HUES64 (cell line): Measurements from ENCODE around the gene TARM1.
"Not testable (repeated sequence)": the region's sequence is repeated elsewhere in the genome, so short reads cannot be mapped to it uniquely, and the experiment has no call there.

Experiments
- H3K27ac ChIP-seq: 2 replicates; pipeline ENCODE4 v1.7.0; 2013; ENCODE audit warnings: low read depth, low read length, inconsistent platforms
- H3K27me3 ChIP-seq: 2 replicates; pipeline ENCODE4 v1.6.1; 2013; ENCODE audit warnings: mild to moderate bottlenecking, low read length; ENCODE audit not compliant: insufficient read depth
- H3K36me3 ChIP-seq: 2 replicates; pipeline ENCODE4 v1.6.1; 2013; ENCODE audit warnings: mild to moderate bottlenecking, low read length; ENCODE audit not compliant: insufficient read depth
- H3K4me1 ChIP-seq: 2 replicates; pipeline ENCODE4 v1.6.1; 2013; ENCODE audit warnings: mild to moderate bottlenecking, low read length, moderate library complexity; ENCODE audit not compliant: insufficient read depth
- H3K4me3 ChIP-seq: 2 replicates; pipeline ENCODE4 v1.5.1; 2013; ENCODE audit warnings: mild to moderate bottlenecking, low read length, moderate library complexity
- H3K9ac ChIP-seq: 2 replicates; pipeline ENCODE4 v1.6.1; 2013; ENCODE audit warnings: mild to moderate bottlenecking, low read depth, low read length
- H3K9me3 ChIP-seq: 2 replicates; pipeline ENCODE4 v1.6.1; 2013; ENCODE audit warnings: low read depth, low read length; ENCODE audit not compliant: insufficient read depth
- WGBS: fragments of 150-250, 120-280 bp; methylation state at CpG from one replicate; pipeline ENCODE4 v1.1.7; 2013; ENCODE audit warnings: missing lambda C conversion rate; 5-methylcytosine and 5-hydroxymethylcytosine counted together

TARM1 gene

DNA sequence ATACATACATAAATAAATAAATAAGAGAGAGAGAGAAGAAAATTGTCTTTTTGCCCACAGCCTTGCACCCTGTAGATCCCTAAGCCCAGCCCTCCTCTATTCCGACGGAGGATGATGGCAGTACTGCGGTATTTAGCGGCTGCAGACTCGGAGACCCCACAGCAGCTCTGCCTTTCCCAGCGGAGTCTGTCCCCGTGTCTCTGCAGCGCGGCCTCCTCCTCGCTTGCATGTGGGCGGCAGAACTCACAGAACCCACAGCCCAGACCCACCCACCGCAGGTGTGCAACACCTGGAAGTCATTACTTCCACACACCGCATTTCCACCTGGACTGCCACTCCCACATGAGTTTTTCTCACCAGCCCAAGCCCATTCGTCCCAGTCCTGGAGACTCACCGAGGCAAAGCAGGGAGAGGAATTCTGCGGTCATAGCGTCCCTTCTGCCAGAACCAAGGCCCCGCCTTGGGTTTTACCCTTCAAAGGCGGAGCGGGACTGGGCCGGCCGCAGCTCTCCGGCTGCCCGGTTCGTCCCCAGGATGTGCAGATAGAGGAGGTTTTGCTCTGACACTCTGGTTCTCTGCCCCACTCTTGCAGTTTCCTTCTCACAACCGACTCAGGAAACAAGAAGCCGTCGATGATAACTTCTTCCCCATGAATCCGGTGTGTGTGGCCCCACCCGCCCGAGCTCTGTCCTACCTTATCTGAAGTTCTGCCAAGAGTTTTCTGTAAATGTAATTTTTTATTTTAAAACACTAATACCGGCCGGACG is 17.6 kb downstream of the TARM1 start, which contains the start of gene VSTM1:
TSS of gene VSTM1 (minus strand) at position 548 of the 767 bp plus-strand sequence. CDS start at position 428, 120 bp downstream.
- Histone ChIP-seq H3K27ac (no peak within 1 kb of the TSS), H3K4me1 (no peaks in the 10 kb centered on the region), H3K4me3 (no peak within 1 kb of the TSS), H3K9me3 (no peaks in the 10 kb centered on the region), H3K9ac (no peak within 1 kb of the TSS), H3K36me3 (no peaks in the 10 kb centered on the region), H3K27me3 (no peaks in the 10 kb centered on the region)
- WGBS = 92% methylated on average over 34 of the region's 34 CpGs

- WGBS = 91% methylated on average over 9 of the region's 9 CpGs
- Histone ChIP-seq H3K4me3 (no peak overlapping the region), H3K36me3 (no peaks in the 10 kb centered on the region), H3K4me1 (no peaks in the 10 kb centered on the region), H3K9me3 (no peaks in the 10 kb centered on the region), H3K27ac (no peak overlapping the region), H3K27me3 (no peaks in the 10 kb centered on the region), H3K9ac (no peak overlapping the region)
Observed at GRCh38 chr19:54062643-54063042, 18.5 kb downstream of the TARM1 start.

GRCh38 chr19:54047616-54048015 is 33.5 kb downstream of the TARM1 start:
- Histone ChIP-seq H3K4me1 (no peaks in the 10 kb centered on the region), H3K9ac (no peak overlapping the region), H3K4me3 (no peak overlapping the region), H3K36me3 (no peaks in the 10 kb centered on the region), H3K27me3 (peaks cover 5% of the 10 kb centered on the region; the same call in 1 of the 2 replicates), H3K27ac (no peak overlapping the region), H3K9me3 (no peaks in the 10 kb centered on the region)
- WGBS = 94% methylated on average over 4 of the region's 4 CpGs

DNA sequence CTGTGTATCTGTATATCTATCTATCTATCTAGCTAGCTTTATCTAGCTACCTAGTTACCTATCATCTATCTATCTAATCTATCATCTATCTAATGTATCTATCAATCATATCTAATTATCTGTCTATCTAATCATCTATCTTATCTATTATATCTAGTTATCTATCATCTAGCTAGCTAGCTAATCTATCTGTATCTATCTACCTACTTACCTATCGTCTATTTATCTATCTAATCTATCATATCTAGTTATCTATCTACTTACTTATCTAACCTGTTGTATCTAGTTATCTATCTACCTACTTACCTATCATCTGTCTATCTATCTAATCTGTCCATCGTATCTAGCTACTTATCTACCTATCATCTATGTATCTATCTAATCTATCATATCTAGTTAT is 35.4 kb downstream of the TARM1 start:
- WGBS = 86% methylated on average over 2 of the region's 2 CpGs

GRCh38 chr19:54042989-54043388 is 38.2 kb downstream of the TARM1 start:
- no peak overlapping the region for H3K9ac ChIP-seq
- H3K36me3 ChIP-seq = no peaks in the 10 kb centered on the region
- WGBS = 94% methylated on average over 2 of the region's 3 CpGs
- peaks cover 9% of the 10 kb centered on the region; the same call in 1 of the 2 replicates for H3K4me1 ChIP-seq
- H3K27me3 ChIP-seq = peaks cover 5% of the 10 kb centered on the region; the same call in 1 of the 2 replicates
- H3K4me3 ChIP-seq = no peak overlapping the region
- H3K27ac ChIP-seq = no peak overlapping the region
- H3K9me3 ChIP-seq = no peaks in the 10 kb centered on the region

More for the DNA sequence above, 35.4 kb downstream of the TARM1 start:
- Histone ChIP-seq H3K4me1 (peaks cover 7% of the 10 kb centered on the region; the same call in 1 of the 2 replicates), H3K9me3 (no peaks in the 10 kb centered on the region), H3K27me3 (peaks cover 5% of the 10 kb centered on the region; the same call in 1 of the 2 replicates), H3K27ac (no peak overlapping the region), H3K4me3 (no peak overlapping the region), H3K36me3 (no peaks in the 10 kb centered on the region), H3K9ac (no peak overlapping the region)

- H3K27me3 ChIP-seq = peaks cover 5% of the 10 kb centered on the region; the same call in 1 of the 2 replicates
- H3K27ac ChIP-seq = 0 out of 2 replicates have a peak overlapping the region, but pooled peaks have one; percentile 20
- H3K4me3 ChIP-seq = no peak overlapping the region
- H3K9ac ChIP-seq = no peak overlapping the region
- 65% methylated on average over 8 of the region's 9 CpGs for WGBS
- H3K36me3 ChIP-seq = no peaks in the 10 kb centered on the region
- peaks cover 9% of the 10 kb centered on the region; the same call in 1 of the 2 replicates for H3K4me1 ChIP-seq
- H3K9me3 ChIP-seq = no peaks in the 10 kb centered on the region
Observed at GRCh38 chr19:54041969-54042606, 39.1 kb downstream of the TARM1 start.

- Histone ChIP-seq H3K9me3 (no peaks in the 10 kb centered on the region), H3K4me3 (no peak overlapping the region), H3K36me3 (no peaks in the 10 kb centered on the region), H3K4me1 (peaks cover 22% of the 10 kb centered on the region), H3K9ac (no peak overlapping the region), H3K27ac (no peak overlapping the region), H3K27me3 (0 out of 2 replicates have a peak, but pooled peaks cover 2% of the 10 kb centered on the region)
- WGBS = 90% methylated on average over 4 of the region's 4 CpGs
Observed at GRCh38 chr19:54040003-54040402, 41.2 kb downstream of the TARM1 start.

DNA sequence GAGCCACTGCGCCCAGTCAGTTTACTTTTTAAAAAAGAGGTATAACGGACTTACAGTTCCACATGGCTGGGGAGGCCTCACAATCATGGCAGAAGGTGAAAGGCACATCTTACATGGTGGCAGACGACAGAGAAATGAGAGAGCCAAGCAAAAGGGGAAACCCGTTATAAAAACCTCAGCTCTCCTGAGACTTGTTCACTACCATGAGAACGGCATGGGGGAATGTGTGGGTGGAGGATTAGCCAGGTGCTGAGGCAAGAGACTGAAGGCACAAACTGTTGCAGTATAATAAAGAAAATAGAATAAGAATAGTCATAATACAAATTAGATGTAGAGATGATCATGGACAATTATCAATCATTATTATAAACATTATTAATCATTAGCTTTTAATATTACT is 44.6 kb downstream of the TARM1 start:
- H3K36me3 ChIP-seq, H3K4me3 ChIP-seq, H3K9me3 ChIP-seq, H3K27me3 ChIP-seq: not testable (repeated sequence)
- Histone ChIP-seq H3K27ac (peak overlapping the region; percentile 99), H3K9ac (peak overlapping the region; percentile 41; the same call in 1 of the 2 replicates), H3K4me1 (peaks cover 22% of the 10 kb centered on the region)
- WGBS = 70% methylated on average over 5 of the region's 5 CpGs

- WGBS = 6% methylated on average over 4 of the region's 4 CpGs
- no peaks in the 10 kb centered on the region for H3K36me3 ChIP-seq
- H3K9ac ChIP-seq = peak overlapping the region; percentile 69; the same call in 1 of the 2 replicates
- H3K4me1 ChIP-seq = peaks cover 19% of the 10 kb centered on the region
- H3K4me3 ChIP-seq = peak overlapping the region; percentile 22; the same call in 1 of the 2 replicates
- no peaks in the 10 kb centered on the region for H3K27me3 ChIP-seq
- H3K9me3 ChIP-seq = no peaks in the 10 kb centered on the region
- peak overlapping the region; percentile 99 for H3K27ac ChIP-seq
Observed at GRCh38 chr19:54035215-54036178, 45.7 kb downstream of the TARM1 start.

GRCh38 chr19:54030895-54031586 is 50.1 kb downstream of the TARM1 start:
- peaks cover 15% of the 10 kb centered on the region for H3K4me1 ChIP-seq
- no peaks in the 10 kb centered on the region for H3K27me3 ChIP-seq
- WGBS = 69% methylated on average over 12 of the region's 13 CpGs
- H3K4me3 ChIP-seq = no peak overlapping the region
- no peaks in the 10 kb centered on the region for H3K9me3 ChIP-seq
- no peaks in the 10 kb centered on the region for H3K36me3 ChIP-seq
- H3K27ac ChIP-seq = no peak overlapping the region
- H3K9ac ChIP-seq = no peak overlapping the region
